PC-3 (cell line): ENCODE measurements around the gene GFRA1.

Experiments
- EZH2 ChIP-seq: fragments of 300-600 bp; sonication (generic); IDR thresholded peaks from one replicate; pipeline ENCODE4 v1.6.1; 2017; ENCODE audit warnings: antibody characterized with exemption, mild to moderate bottlenecking, low read length; ENCODE audit not compliant: unreplicated experiment
- TF ChIP-seq, protein P1 (sequence below): fragments of 300-600 bp; sonication (generic); conservative IDR thresholded peaks from 2 replicates; pipeline ENCODE4 v1.5.1; 2017; ENCODE audit warnings: antibody characterized with exemption, low read depth, mild to moderate bottlenecking, low read length

GRCh38 chr10:116209781-116210180 lies 63.2 kb downstream of the GFRA1 start:
- TF ChIP-seq, protein P1, sequence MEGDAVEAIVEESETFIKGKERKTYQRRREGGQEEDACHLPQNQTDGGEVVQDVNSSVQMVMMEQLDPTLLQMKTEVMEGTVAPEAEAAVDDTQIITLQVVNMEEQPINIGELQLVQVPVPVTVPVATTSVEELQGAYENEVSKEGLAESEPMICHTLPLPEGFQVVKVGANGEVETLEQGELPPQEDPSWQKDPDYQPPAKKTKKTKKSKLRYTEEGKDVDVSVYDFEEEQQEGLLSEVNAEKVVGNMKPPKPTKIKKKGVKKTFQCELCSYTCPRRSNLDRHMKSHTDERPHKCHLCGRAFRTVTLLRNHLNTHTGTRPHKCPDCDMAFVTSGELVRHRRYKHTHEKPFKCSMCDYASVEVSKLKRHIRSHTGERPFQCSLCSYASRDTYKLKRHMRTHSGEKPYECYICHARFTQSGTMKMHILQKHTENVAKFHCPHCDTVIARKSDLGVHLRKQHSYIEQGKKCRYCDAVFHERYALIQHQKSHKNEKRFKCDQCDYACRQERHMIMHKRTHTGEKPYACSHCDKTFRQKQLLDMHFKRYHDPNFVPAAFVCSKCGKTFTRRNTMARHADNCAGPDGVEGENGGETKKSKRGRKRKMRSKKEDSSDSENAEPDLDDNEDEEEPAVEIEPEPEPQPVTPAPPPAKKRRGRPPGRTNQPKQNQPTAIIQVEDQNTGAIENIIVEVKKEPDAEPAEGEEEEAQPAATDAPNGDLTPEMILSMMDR = no peak
- TF ChIP-seq EZH2 = no peak
